Transverse colon (tissue), 4 donors: ENCODE results near the gene PPP4R1. TPM values are rescaled to one million over a fixed set of nuclear protein-coding genes. Genes with fewer than 3 reads are reported as not detected.

Source experiments
- DNase-seq: peaks from one replicate; pipeline ENCODE4 v3.0.0-alpha.2; 2019
- H3K27ac ChIP-seq, 4 donors: fragments of 200-600 bp; sonication (generic); 2 replicates each; pipeline ENCODE4 v1.5.1; 2016 to 2018; ENCODE audit warnings: inconsistent platforms in 4 of 4
- H3K27me3 ChIP-seq: fragments of 200-600 bp; sonication (generic); 2 replicates; pipeline ENCODE4 v1.5.1; 2017; ENCODE audit warnings: inconsistent platforms
- H3K36me3 ChIP-seq, 4 donors: fragments of 200-600 bp; sonication (generic); 2 replicates each; pipeline ENCODE4 v1.5.1; 2017 to 2019; ENCODE audit warnings: inconsistent platforms in 4 of 4
- H3K4me1 ChIP-seq, 4 donors: fragments of 200-600 bp; sonication (generic); 2 replicates each; pipeline ENCODE4 v1.5.1; 2017 to 2020; ENCODE audit warnings: inconsistent platforms in 4 of 4
- H3K4me3 ChIP-seq, 4 donors: fragments of 200-600 bp; sonication (generic); 1 replicate in 1 of 4; 2 replicates in 3 of 4; pipeline versions ENCODE4 v1.5.1 to v1.6.1; 2017 to 2019; ENCODE audit warnings: inconsistent platforms in 4 of 4
- H3K9me3 ChIP-seq, 2 donors: fragments of 200-600 bp; sonication (generic); 2 replicates each; pipeline ENCODE4 v1.5.1; 2017 to 2019; ENCODE audit warnings: inconsistent platforms in 2 of 2
- EP300 ChIP-seq: sonication (generic); formaldehyde crosslinking; IDR thresholded peaks from one replicate; pipeline ENCODE4 v1.6.1; 2017; ENCODE audit warnings: antibody characterized with exemption, low read depth
- POLR2A ChIP-seq: fragments of 450-650 bp; IDR thresholded peaks from one replicate; pipeline ENCODE4 v1.6.1; 2016; ENCODE audit warnings: antibody characterized with exemption, mild to moderate bottlenecking, moderate library complexity
- POLR2AphosphoS5 ChIP-seq, 3 donors: sonication (generic); formaldehyde crosslinking; IDR thresholded peaks; one replicate each; pipeline ENCODE4 v1.6.1; 2016; ENCODE audit warnings: antibody characterized with exemption in 3 of 3
- WGBS, 2 donors: methylation state at CpG; one replicate each; pipeline ENCODE4 v1.1.5; 2018; ENCODE audit warnings: low coverage in 1 of 2; 5-methylcytosine and 5-hydroxymethylcytosine counted together
- in situ Hi-C, 4 donors: fragments of 200-750 bp; cut with MboI; loops; one replicate each; pipeline versions ENCODE4 v1.15.0 to v1.15.1; 2017; ENCODE audit warnings: low sequenced_read_pairs in 3 of 4, low pct_ligation_motif_present in 1 of 4, low pct_unique_long_range_greater_than_20kb in 1 of 4
- intact Hi-C: fragments of 100-400 bp; cut with DNase I; formaldehyde crosslinking; loops from one replicate; pipeline ENCODE4 v1.15.1; 2023; ENCODE audit warnings: low total_unique reads
- total RNA-seq, 4 donors: library from RNA; depleted of rRNA; stranded (reverse); fragments of >200 nt; gene quantifications; one replicate each; pipeline ENCODE4 v1.1.0, GENCODE V29; 2016
- TF ChIP-seq, protein P1 (sequence below), 5 experiments: fragments of 200-600 bp in 3 of 5; fragments of 450-650 bp in 2 of 5; sonication (generic) in 3 of 5; IDR thresholded peaks; 1 replicate in 2 of 5; 2 replicates in 3 of 5; pipeline ENCODE4 v1.5.1; 2016 to 2017; ENCODE audit warnings: antibody characterized with exemption in 5 of 5, inconsistent platforms in 3 of 5, mild to moderate bottlenecking in 2 of 5, moderate library complexity in 1 of 5

PPP4R1 gene
- total RNA-seq, 4 donors from 2014 or later: 46.0 to 163 (median 79.2) TPM

DNA sequence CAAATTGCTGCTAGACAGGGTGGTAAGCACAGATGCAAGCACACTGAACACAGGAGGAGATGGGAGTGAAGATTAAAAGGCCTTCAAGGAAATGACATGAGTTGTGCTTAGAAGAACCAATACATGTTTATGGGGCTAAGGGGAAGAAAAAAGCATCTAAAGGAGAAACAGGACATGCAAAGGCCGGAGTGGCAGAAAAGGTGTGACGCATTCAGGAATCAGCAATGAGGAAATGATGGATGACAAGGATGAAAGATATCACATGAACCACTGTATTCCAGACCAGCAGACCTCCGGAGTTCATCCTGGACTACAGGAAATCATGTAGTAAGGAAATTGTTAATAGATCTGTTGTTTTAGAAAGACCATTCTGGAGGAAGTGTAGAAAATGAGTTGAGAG, 42.8 kb downstream of the PPP4R1 start:
- H3K27ac ChIP-seq: no peak overlapping the region
- in situ Hi-C loops: no loop called here
- H3K27me3 ChIP-seq: no peaks in the 10 kb centered on the region
- DNase-seq: no peak
- H3K36me3 ChIP-seq: peaks cover 0 to 30% (median 0%) of the 10 kb centered on the region in 4 donors
- intact Hi-C loops: no loop called here
- H3K4me1 ChIP-seq: peaks cover 0 to 26% (median 11%) of the 10 kb centered on the region in 4 donors
- no peaks in the 10 kb centered on the region for H3K9me3 ChIP-seq
- TF ChIP-seq, protein P1, sequence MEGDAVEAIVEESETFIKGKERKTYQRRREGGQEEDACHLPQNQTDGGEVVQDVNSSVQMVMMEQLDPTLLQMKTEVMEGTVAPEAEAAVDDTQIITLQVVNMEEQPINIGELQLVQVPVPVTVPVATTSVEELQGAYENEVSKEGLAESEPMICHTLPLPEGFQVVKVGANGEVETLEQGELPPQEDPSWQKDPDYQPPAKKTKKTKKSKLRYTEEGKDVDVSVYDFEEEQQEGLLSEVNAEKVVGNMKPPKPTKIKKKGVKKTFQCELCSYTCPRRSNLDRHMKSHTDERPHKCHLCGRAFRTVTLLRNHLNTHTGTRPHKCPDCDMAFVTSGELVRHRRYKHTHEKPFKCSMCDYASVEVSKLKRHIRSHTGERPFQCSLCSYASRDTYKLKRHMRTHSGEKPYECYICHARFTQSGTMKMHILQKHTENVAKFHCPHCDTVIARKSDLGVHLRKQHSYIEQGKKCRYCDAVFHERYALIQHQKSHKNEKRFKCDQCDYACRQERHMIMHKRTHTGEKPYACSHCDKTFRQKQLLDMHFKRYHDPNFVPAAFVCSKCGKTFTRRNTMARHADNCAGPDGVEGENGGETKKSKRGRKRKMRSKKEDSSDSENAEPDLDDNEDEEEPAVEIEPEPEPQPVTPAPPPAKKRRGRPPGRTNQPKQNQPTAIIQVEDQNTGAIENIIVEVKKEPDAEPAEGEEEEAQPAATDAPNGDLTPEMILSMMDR (IDR thresholded peaks at IDR 0.05): no peak
- TF ChIP-seq EP300 (no peak), POLR2A (no peak), POLR2AphosphoS5 (IDR thresholded peaks at IDR 0.05) (no peak)
- 69 to 74% methylated on average over 3 of the region's 3 CpGs for WGBS, 2 donors
- no peak overlapping the region for H3K4me3 ChIP-seq

GRCh38 chr18:9570255-9570654, 44.1 kb downstream of the PPP4R1 start:
- TF ChIP-seq POLR2AphosphoS5 (IDR thresholded peaks at IDR 0.05): peak in 1 of 3 donors; percentile 7
- TF ChIP-seq, protein P1 (IDR thresholded peaks at IDR 0.05): no peak
- Histone ChIP-seq H3K36me3 (peaks cover 0 to 28% (median 0%) of the 10 kb centered on the region in 4 donors), H3K4me1 (peaks cover 0 to 18% (median 7%) of the 10 kb centered on the region in 4 donors), H3K9me3 (no peaks in the 10 kb centered on the region), H3K27me3 (no peaks in the 10 kb centered on the region), H3K4me3 (no peak overlapping the region), H3K27ac (peak overlapping the region; percentile 10 to 63 (median 44))
- in situ Hi-C loops: no loop called here
- intact Hi-C loops: no loop called here
- 45 to 65% methylated on average over 2 to 3 of the region's 3 CpGs for WGBS, 2 donors
- DNase-seq: no peak

- no peak overlapping the region for H3K4me3 ChIP-seq
- H3K4me1 ChIP-seq: peaks cover 0 to 18% (median 6%) of the 10 kb centered on the region in 4 donors
- peaks cover 0 to 21% (median 0%) of the 10 kb centered on the region in 4 donors for H3K36me3 ChIP-seq
- intact Hi-C loops: no loop called here
- WGBS, 2 donors: 50 to 71% methylated on average over 2 to 8 of the region's 8 CpGs
- no peaks in the 10 kb centered on the region for H3K9me3 ChIP-seq
- peak overlapping the region in 2 of 4 donors; percentile 55 to 63 for H3K27ac ChIP-seq
- TF ChIP-seq EP300 (no peak), POLR2A (no peak), POLR2AphosphoS5 (IDR thresholded peaks at IDR 0.05) (no peak)
- TF ChIP-seq, protein P1 (IDR thresholded peaks at IDR 0.05): no peak
- no peak for DNase-seq
- H3K27me3 ChIP-seq: no peaks in the 10 kb centered on the region
- in situ Hi-C loops: no loop called here
Measured at GRCh38 chr18:9569178-9569577, 45.2 kb downstream of the PPP4R1 start.

DNA sequence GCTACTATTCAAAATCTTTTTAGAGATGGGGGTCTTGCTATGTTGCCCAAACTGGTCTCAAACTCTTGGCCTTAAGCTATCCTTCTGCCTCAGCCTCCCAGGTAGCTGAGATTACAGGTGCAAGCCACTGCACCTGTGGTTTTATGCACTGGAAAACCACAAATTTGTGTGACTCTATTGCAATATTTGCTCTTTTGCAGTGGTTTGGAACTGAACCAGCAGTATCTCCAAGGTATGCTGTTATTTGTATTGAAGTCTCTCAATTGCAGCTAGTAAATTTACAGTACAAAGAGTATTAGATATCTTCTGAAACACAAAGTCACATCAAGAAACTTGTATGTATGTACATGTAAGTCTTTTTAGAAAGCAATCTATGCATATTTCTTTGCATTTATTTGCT, 46.2 kb downstream of the PPP4R1 start:
- intact Hi-C loops: no loop called here
- TF ChIP-seq, protein P1 (IDR thresholded peaks at IDR 0.05): no peak
- TF ChIP-seq POLR2A (no peak), POLR2AphosphoS5 (IDR thresholded peaks at IDR 0.05) (no peak)
- H3K36me3 ChIP-seq: peaks cover 0 to 17% (median under 1%) of the 10 kb centered on the region in 4 donors

More for the DNA sequence above, 46.2 kb downstream of the PPP4R1 start:
- Histone ChIP-seq H3K4me1 (peaks cover 0 to 22% (median 6%) of the 10 kb centered on the region in 4 donors), H3K27ac (no peak overlapping the region), H3K27me3 (no peaks in the 10 kb centered on the region), H3K4me3 (no peak overlapping the region), H3K9me3 (no peaks in the 10 kb centered on the region)
- no peak for DNase-seq
- in situ Hi-C loops: no loop called here
